Fibroblast of lung (primary cell): ENCODE results near the gene GCFC2.

ENCODE experiments used
- EZH2 ChIP-seq: IDR thresholded peaks from 2 replicates; pipeline ENCODE4 v1.5.1; 2012; ENCODE audit warnings: low read length, control low read depth, mild to moderate bottlenecking; ENCODE audit errors: missing control alignments
- TF ChIP-seq, protein P1 (sequence below), 2 donors: IDR thresholded peaks in 1 of 2; conservative IDR thresholded peaks in 1 of 2; 1 replicate in 1 of 2; 2 replicates in 1 of 2; pipeline ENCODE4 v1.5.1; 2011 to 2012; ENCODE audit warnings: low read length in 2 of 2, control low read depth in 1 of 2, inconsistent platforms in 1 of 2, low read depth in 1 of 2, mild to moderate bottlenecking in 1 of 2

- TF ChIP-seq, protein P1, sequence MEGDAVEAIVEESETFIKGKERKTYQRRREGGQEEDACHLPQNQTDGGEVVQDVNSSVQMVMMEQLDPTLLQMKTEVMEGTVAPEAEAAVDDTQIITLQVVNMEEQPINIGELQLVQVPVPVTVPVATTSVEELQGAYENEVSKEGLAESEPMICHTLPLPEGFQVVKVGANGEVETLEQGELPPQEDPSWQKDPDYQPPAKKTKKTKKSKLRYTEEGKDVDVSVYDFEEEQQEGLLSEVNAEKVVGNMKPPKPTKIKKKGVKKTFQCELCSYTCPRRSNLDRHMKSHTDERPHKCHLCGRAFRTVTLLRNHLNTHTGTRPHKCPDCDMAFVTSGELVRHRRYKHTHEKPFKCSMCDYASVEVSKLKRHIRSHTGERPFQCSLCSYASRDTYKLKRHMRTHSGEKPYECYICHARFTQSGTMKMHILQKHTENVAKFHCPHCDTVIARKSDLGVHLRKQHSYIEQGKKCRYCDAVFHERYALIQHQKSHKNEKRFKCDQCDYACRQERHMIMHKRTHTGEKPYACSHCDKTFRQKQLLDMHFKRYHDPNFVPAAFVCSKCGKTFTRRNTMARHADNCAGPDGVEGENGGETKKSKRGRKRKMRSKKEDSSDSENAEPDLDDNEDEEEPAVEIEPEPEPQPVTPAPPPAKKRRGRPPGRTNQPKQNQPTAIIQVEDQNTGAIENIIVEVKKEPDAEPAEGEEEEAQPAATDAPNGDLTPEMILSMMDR (conservative IDR thresholded peaks at IDR 0.05 in 1 of 2, IDR thresholded peaks at IDR 0.05 in 1 of 2; ENCODE audit: low read depth in 1 of 2, low read length in 2 of 2), result no peak
- TF ChIP-seq EZH2, result no peak
Observed at GRCh38 chr2:75709297-75709696, 1.4 kb downstream of the GCFC2 start.
